Mesenchymal stem cell (in vitro differentiated cells and primary cell): ENCODE results near the gene KCNH1.

ENCODE experiments used
- DNase-seq: peaks from one replicate; pipeline ENCODE4 v3.0.0-alpha.2; 2013
- H2AFZ ChIP-seq: one replicate; pipeline ENCODE4 v1.6.1; 2013; ENCODE audit warnings: low read depth, mild to moderate bottlenecking, control low read depth, inconsistent platforms, low read length, moderate library complexity
- H2AK5ac ChIP-seq: 2 replicates; pipeline ENCODE4 v1.6.1; 2013; ENCODE audit warnings: low read length, moderate library complexity, mild to moderate bottlenecking, inconsistent platforms; ENCODE audit not compliant: severe bottlenecking
- H2BK120ac ChIP-seq: one replicate; pipeline ENCODE4 v1.6.1; 2013; ENCODE audit warnings: low read depth, mild to moderate bottlenecking, inconsistent platforms, low read length, moderate library complexity
- H2BK12ac ChIP-seq, 2 experiments: one replicate each; pipeline ENCODE4 v1.6.1; 2013; ENCODE audit warnings: inconsistent platforms in 2 of 2, low read length in 2 of 2, mild to moderate bottlenecking in 2 of 2, moderate library complexity in 2 of 2, control low read depth in 1 of 2
- H2BK15ac ChIP-seq: one replicate; pipeline ENCODE4 v1.6.1; 2013; ENCODE audit warnings: mild to moderate bottlenecking, low read depth, inconsistent platforms; ENCODE audit not compliant: poor library complexity, severe bottlenecking
- H2BK5ac ChIP-seq: 2 replicates; pipeline ENCODE4 v1.6.1; 2013; ENCODE audit warnings: low read depth, mild to moderate bottlenecking, low read length, control low read depth, inconsistent platforms; ENCODE audit not compliant: poor library complexity, severe bottlenecking
- H3K14ac ChIP-seq, 2 experiments: one replicate each; pipeline ENCODE4 v1.6.1; 2013; ENCODE audit warnings: inconsistent platforms in 2 of 2, low read length in 2 of 2, control low read depth in 1 of 2, mild to moderate bottlenecking in 1 of 2, moderate library complexity in 1 of 2
- H3K18ac ChIP-seq, 2 experiments: one replicate each; pipeline ENCODE4 v1.6.1; 2013; ENCODE audit warnings: inconsistent platforms in 2 of 2, low read length in 2 of 2, control low read depth in 1 of 2, low read depth in 1 of 2, mild to moderate bottlenecking in 1 of 2
- H3K23ac ChIP-seq, 2 experiments: one replicate each; pipeline ENCODE4 v1.6.1; 2013; ENCODE audit warnings: inconsistent platforms in 2 of 2, low read length in 2 of 2, mild to moderate bottlenecking in 2 of 2, moderate library complexity in 2 of 2, control low read depth in 1 of 2
- H3K27ac ChIP-seq: 2 replicates; pipeline ENCODE4 v1.5.1; 2013; ENCODE audit warnings: mild to moderate bottlenecking, moderate library complexity, low read length, control low read depth, inconsistent platforms; ENCODE audit not compliant: poor library complexity, severe bottlenecking
- H3K27me3 ChIP-seq, 2 experiments: 2 replicates each; pipeline versions ENCODE4 v1.6.1 to v1.7.0; 2013; ENCODE audit warnings: low read length in 2 of 2, mild to moderate bottlenecking in 2 of 2, moderate library complexity in 2 of 2, control low read depth in 1 of 2, inconsistent platforms in 1 of 2; ENCODE audit not compliant: control insufficient read depth in 1 of 2, insufficient read depth in 1 of 2
- H3K36me3 ChIP-seq, 2 experiments: 2 replicates each; pipeline versions ENCODE4 v1.6.1 to v1.7.0; 2013; ENCODE audit warnings: low read length in 2 of 2, control low read depth in 1 of 2, inconsistent platforms in 1 of 2, low read depth in 1 of 2, mild to moderate bottlenecking in 1 of 2; ENCODE audit not compliant: insufficient read depth in 2 of 2, control insufficient read depth in 1 of 2
- H3K4ac ChIP-seq, 2 experiments: one replicate each; pipeline ENCODE4 v1.6.1; 2013; ENCODE audit warnings: inconsistent platforms in 2 of 2, low read length in 2 of 2, mild to moderate bottlenecking in 2 of 2, moderate library complexity in 2 of 2, control low read depth in 1 of 2, low read depth in 1 of 2
- H3K4me1 ChIP-seq: 2 replicates; pipeline ENCODE4 v1.6.1; 2013; ENCODE audit warnings: low read depth, low read length, control low read depth; ENCODE audit not compliant: control insufficient read depth, insufficient read depth
- H3K4me2 ChIP-seq: 2 replicates; pipeline ENCODE4 v1.6.1; 2013; ENCODE audit warnings: low read length, mild to moderate bottlenecking, inconsistent platforms; ENCODE audit not compliant: poor library complexity, severe bottlenecking
- H3K4me3 ChIP-seq, 2 experiments: 2 replicates each; pipeline versions ENCODE4 v1.5.1 to v1.7.0; 2013; ENCODE audit warnings: low read length in 2 of 2, mild to moderate bottlenecking in 2 of 2, control low read depth in 1 of 2, low read depth in 1 of 2; ENCODE audit not compliant: insufficient read depth in 1 of 2
- H3K79me1 ChIP-seq: replicated peaks from 2 replicates; pipeline ENCODE4 v1.6.1; 2013; ENCODE audit warnings: mild to moderate bottlenecking, control low read depth, low read length, inconsistent platforms; ENCODE audit not compliant: poor library complexity, severe bottlenecking
- H3K9ac ChIP-seq: 2 replicates; pipeline ENCODE4 v1.7.0; 2013; ENCODE audit warnings: mild to moderate bottlenecking, low read length, moderate library complexity
- H3K9me3 ChIP-seq: 2 replicates; pipeline ENCODE4 v1.7.0; 2013; ENCODE audit warnings: mild to moderate bottlenecking, low read length; ENCODE audit not compliant: control insufficient read depth
- H4K8ac ChIP-seq: one replicate; pipeline ENCODE4 v1.6.1; 2013; ENCODE audit warnings: inconsistent platforms, mild to moderate bottlenecking, low read length, moderate library complexity
- H4K91ac ChIP-seq: one replicate; pipeline ENCODE4 v1.6.1; 2013; ENCODE audit warnings: mild to moderate bottlenecking, low read length, inconsistent platforms
- WGBS: methylation state at CpG from one replicate; pipeline ENCODE4 v1.1.7; 2013; ENCODE audit warnings: mixed read lengths; 5-methylcytosine and 5-hydroxymethylcytosine counted together

Gene KCNH1

GRCh38 chr1:210746024-210746731 lies 387.8 kb downstream of the KCNH1 start:
- Histone ChIP-seq H3K18ac (no peak overlapping the region), H3K4me2 (no peak overlapping the region), H2BK12ac (no peak overlapping the region), H3K4ac (no peak overlapping the region), H2AK5ac (no peak overlapping the region), H4K8ac (no peak overlapping the region), H3K4me1 (peaks cover 3% of the 10 kb centered on the region), H3K4me3 (no peak overlapping the region), H3K23ac (no peak overlapping the region), H4K91ac (no peak overlapping the region), H2BK15ac (no peak overlapping the region), H3K27me3 (no peaks in the 10 kb centered on the region), H3K14ac (no peak overlapping the region), H3K79me1 (peaks cover 2% of the 10 kb centered on the region), H3K36me3 (peaks cover 0 to 3% of the 10 kb centered on the region in 2 experiments), H3K9me3 (no peaks in the 10 kb centered on the region), H2BK5ac (no peak overlapping the region), H3K27ac (no peak overlapping the region), H2AFZ (no peak overlapping the region), H2BK120ac (no peak overlapping the region), H3K9ac (no peak overlapping the region)
- WGBS, result 75% methylated on average over 3 of the region's 3 CpGs
- DNase-seq, result no peak

DNA sequence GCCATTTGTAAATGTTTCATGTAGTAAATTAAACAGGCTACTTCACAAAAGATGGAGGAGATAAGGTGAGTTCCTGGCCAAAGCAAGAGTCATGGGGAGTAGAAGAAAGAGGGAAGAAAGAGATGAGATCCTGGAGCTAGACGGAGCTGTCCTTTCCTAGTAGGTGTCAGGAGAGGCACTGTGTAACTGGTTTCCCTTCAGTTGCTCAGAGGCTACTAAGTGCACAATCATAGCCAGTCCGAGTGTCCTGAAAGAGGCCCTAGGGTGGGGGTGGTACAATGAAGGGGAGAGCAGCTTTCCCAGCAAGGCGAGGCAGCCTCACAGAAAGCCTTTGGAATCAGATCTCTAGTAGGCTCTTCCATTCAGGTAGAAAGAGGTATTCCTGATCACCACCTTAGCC lies 390.9 kb downstream of the KCNH1 start:
- H2AK5ac ChIP-seq, result no peak overlapping the region
- H3K9me3 ChIP-seq, result no peaks in the 10 kb centered on the region
- no peak overlapping the region for H2BK120ac ChIP-seq
- no peak overlapping the region for H3K4ac ChIP-seq
- no peak overlapping the region for H3K4me2 ChIP-seq
- no peak overlapping the region for H3K23ac ChIP-seq
- no peak overlapping the region for H2AFZ ChIP-seq
- H2BK15ac ChIP-seq, result no peak overlapping the region
- DNase-seq, result no peak
- no peak overlapping the region for H4K91ac ChIP-seq
- H3K18ac ChIP-seq, result no peak overlapping the region
- H3K79me1 ChIP-seq, result no peaks in the 10 kb centered on the region
- H3K4me1 ChIP-seq, result peaks cover 2% of the 10 kb centered on the region
- no peak overlapping the region for H2BK12ac ChIP-seq
- no peaks in the 10 kb centered on the region for H3K27me3 ChIP-seq
- H3K9ac ChIP-seq, result no peak overlapping the region
- H3K4me3 ChIP-seq, result no peak overlapping the region
- no peak overlapping the region for H2BK5ac ChIP-seq
- H3K36me3 ChIP-seq, result peaks cover 0 to 3% of the 10 kb centered on the region in 2 experiments
- no peak overlapping the region for H3K27ac ChIP-seq
- no peak overlapping the region for H3K14ac ChIP-seq
- WGBS, result 72% methylated on average over 3 of the region's 3 CpGs
- H4K8ac ChIP-seq, result no peak overlapping the region

DNA sequence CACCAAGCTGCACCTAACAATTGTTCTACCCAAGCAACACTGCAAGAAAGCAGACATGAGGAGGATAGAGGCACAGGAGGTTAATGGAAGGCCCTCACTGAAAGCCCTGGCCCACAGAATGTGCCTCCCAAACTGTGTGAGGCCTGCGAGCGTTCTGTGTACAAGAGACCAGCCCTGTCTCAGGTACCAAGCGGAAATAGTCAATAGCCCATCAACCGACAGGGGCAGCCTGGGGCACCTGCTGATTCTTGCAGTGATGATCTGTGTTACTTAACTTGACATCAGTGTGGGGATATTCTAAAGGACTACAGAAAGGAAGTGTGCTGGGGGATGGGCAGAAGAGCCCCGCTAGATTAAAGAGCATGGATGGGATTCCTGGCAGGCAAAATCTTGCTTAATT lies 392.4 kb downstream of the KCNH1 start:
- Histone ChIP-seq H2BK12ac (no peak overlapping the region), H3K18ac (no peak overlapping the region), H3K4me1 (no peaks in the 10 kb centered on the region), H3K27me3 (no peaks in the 10 kb centered on the region), H3K9me3 (no peaks in the 10 kb centered on the region), H2AFZ (no peak overlapping the region), H2BK15ac (no peak overlapping the region), H3K27ac (no peak overlapping the region), H3K23ac (no peak overlapping the region), H4K8ac (no peak overlapping the region), H2BK120ac (no peak overlapping the region), H3K14ac (no peak overlapping the region), H3K4me2 (no peak overlapping the region), H3K9ac (no peak overlapping the region), H3K4me3 (no peak overlapping the region), H3K79me1 (peaks cover 1% of the 10 kb centered on the region), H3K36me3 (no peaks in the 10 kb centered on the region), H3K4ac (no peak overlapping the region), H2AK5ac (no peak overlapping the region), H2BK5ac (no peak overlapping the region), H4K91ac (no peak overlapping the region)
- 88% methylated on average over 5 of the region's 5 CpGs for WGBS
- DNase-seq, result no peak

- H2AK5ac ChIP-seq, result no peak overlapping the region
- no peak overlapping the region for H2BK5ac ChIP-seq
- no peaks in the 10 kb centered on the region for H3K27me3 ChIP-seq
- H2BK120ac ChIP-seq, result no peak overlapping the region
- no peak overlapping the region for H3K18ac ChIP-seq
- no peak overlapping the region for H3K9ac ChIP-seq
- H3K4me3 ChIP-seq, result no peak overlapping the region
- no peak overlapping the region for H2AFZ ChIP-seq
- H3K36me3 ChIP-seq, result no peaks in the 10 kb centered on the region
- no peak overlapping the region for H2BK15ac ChIP-seq
- DNase-seq, result peak; percentile 4
- no peak overlapping the region for H4K91ac ChIP-seq
- WGBS, result 56% methylated on average over 1 of the region's 1 CpG
- no peak overlapping the region for H3K4me2 ChIP-seq
- no peak overlapping the region for H3K4ac ChIP-seq
- no peak overlapping the region for H3K14ac ChIP-seq
- peaks cover 1% of the 10 kb centered on the region for H3K79me1 ChIP-seq
- no peaks in the 10 kb centered on the region for H3K9me3 ChIP-seq
- H3K4me1 ChIP-seq, result no peaks in the 10 kb centered on the region
- no peak overlapping the region for H3K23ac ChIP-seq
- no peak overlapping the region for H3K27ac ChIP-seq
- no peak overlapping the region for H4K8ac ChIP-seq
- H2BK12ac ChIP-seq, result no peak overlapping the region
Observed at GRCh38 chr1:210739627-210740026, 394.3 kb downstream of the KCNH1 start.
